Mammary epithelial cell (primary cell): ENCODE measurements around the gene UBTD2.

ENCODE experiments used
- CTCF ChIP-seq, 2 donors: IDR thresholded peaks in 1 of 2; conservative IDR thresholded peaks in 1 of 2; 2 replicates each; pipeline ENCODE4 v1.5.1; 2011 to 2012; ENCODE audit warnings: inconsistent platforms in 2 of 2, low read length in 2 of 2, mild to moderate bottlenecking in 2 of 2, control low read depth in 1 of 2, low read depth in 1 of 2; ENCODE audit not compliant: insufficient read depth in 1 of 2; ENCODE audit errors: extremely low read depth in 1 of 2
- EZH2 ChIP-seq: IDR thresholded peaks from 2 replicates; pipeline ENCODE4 v1.6.1; 2012; ENCODE audit warnings: low read length, inconsistent platforms, borderline replicate concordance

- no peak for TF ChIP-seq EZH2
- TF ChIP-seq CTCF (conservative IDR thresholded peaks at IDR 0.05 in 1 of 2, IDR thresholded peaks at IDR 0.05 in 1 of 2; ENCODE audit: extremely low read depth in 1 of 2, insufficient read depth in 1 of 2, low read depth in 1 of 2, low read length in 2 of 2), result no peak
These were observed 2.2 kb downstream of the UBTD2 start for GRCh38 chr5:172281346-172281745.
